IMR-90 (cell line): ENCODE results near the gene ASPA. TPM values are rescaled to one million over a fixed set of nuclear protein-coding genes. Genes with fewer than 3 reads are reported as not detected.
"Not testable (repeated sequence)": the region's sequence is repeated elsewhere in the genome, so short reads cannot be mapped to it uniquely, and the experiment has no call there.

ENCODE experiments used
- ATAC-seq: fragments of 200-7000 bp; cut with Tn5 transposase; 2 replicates; pipeline ENCODE4 v1.9.1; 2020; ENCODE audit warnings: low read depth, mild to moderate bottlenecking, moderate library complexity
- BruUV-seq: library from RNA; stranded (reverse); fragments of 400-500 nt; replicated peaks from 2 replicates; lab custom pipeline; 2021; lab: Mats Ljungman, UMichigan
- CTCF ChIA-PET: fragments of 300-600 bp; formaldehyde crosslinking; extraction: SDS; loops from one replicate; lab custom pipeline; 2021; ENCODE audit warnings: antibody characterized with exemption; lab: Yijun Ruan, JAX
- POLR2A ChIA-PET: fragments of 300-600 bp; sonication (Branson Sonifier 250); formaldehyde crosslinking; loops from one replicate; lab custom pipeline; 2022; ENCODE audit warnings: antibody characterized with exemption; ENCODE audit not compliant: unreplicated experiment; lab: Charles Lee
- DNase-seq: peaks from one replicate; pipeline ENCODE4 v3.0.0; 2013
- H2AFZ ChIP-seq: replicated peaks from 2 replicates; pipeline ENCODE3; 2013; ENCODE audit warnings: low read length, mild to moderate bottlenecking; ENCODE audit not compliant: poor library complexity
- H2AK5ac ChIP-seq: 2 replicates; pipeline ENCODE4 v1.6.1; 2013; ENCODE audit warnings: low read depth, low read length, inconsistent platforms
- H2AK9ac ChIP-seq: replicated peaks from 2 replicates; pipeline ENCODE3; 2013; ENCODE audit warnings: mild to moderate bottlenecking, low read depth, low read length, moderate library complexity; ENCODE audit not compliant: poor library complexity
- H2BK120ac ChIP-seq: 2 replicates; pipeline ENCODE4 v1.6.1; 2013; ENCODE audit warnings: low read depth, low read length, inconsistent platforms
- H2BK15ac ChIP-seq: 3 replicates; pipeline ENCODE4 v1.6.1; 2013; ENCODE audit warnings: low read depth, low read length, inconsistent platforms
- H2BK20ac ChIP-seq: 2 replicates; pipeline ENCODE4 v1.6.1; 2013; ENCODE audit warnings: low read depth, mild to moderate bottlenecking, inconsistent platforms, low read length, moderate library complexity
- H2BK5ac ChIP-seq: 2 replicates; pipeline ENCODE4 v1.6.1; 2013; ENCODE audit warnings: mild to moderate bottlenecking, low read depth, low read length, inconsistent platforms; ENCODE audit not compliant: poor library complexity, severe bottlenecking
- H3K14ac ChIP-seq: replicated peaks from 2 replicates; pipeline ENCODE4 v1.6.1; 2013; ENCODE audit warnings: low read depth, low read length, inconsistent platforms
- H3K18ac ChIP-seq: 2 replicates; pipeline ENCODE4 v1.6.1; 2013; ENCODE audit warnings: low read depth, low read length, control low read depth
- H3K23ac ChIP-seq: 2 replicates; pipeline ENCODE4 v1.6.1; 2013; ENCODE audit warnings: low read depth, low read length, inconsistent platforms
- H3K27ac ChIP-seq: 2 replicates; pipeline ENCODE4 v1.5.1; 2013; ENCODE audit warnings: mild to moderate bottlenecking, control low read depth, low read length; ENCODE audit not compliant: insufficient read depth
- H3K27me3 ChIP-seq: 2 replicates; pipeline ENCODE4 v1.6.1; 2013; ENCODE audit warnings: low read length; ENCODE audit not compliant: control insufficient read depth, insufficient read depth
- H3K36me3 ChIP-seq: 2 replicates; pipeline ENCODE4 v1.6.1; 2013; ENCODE audit warnings: low read length, mixed read lengths; ENCODE audit not compliant: control insufficient read depth, insufficient read depth
- H3K4ac ChIP-seq: 2 replicates; pipeline ENCODE4 v1.6.1; 2013; ENCODE audit warnings: low read depth, low read length, inconsistent platforms
- H3K4me1 ChIP-seq: 2 replicates; pipeline ENCODE4 v1.6.1; 2013; ENCODE audit warnings: low read length, mixed read lengths; ENCODE audit not compliant: control insufficient read depth, insufficient read depth
- H3K4me2 ChIP-seq: 2 replicates; pipeline ENCODE4 v1.6.1; 2013; ENCODE audit warnings: low read depth, mild to moderate bottlenecking, control low read depth, low read length, moderate library complexity
- H3K4me3 ChIP-seq: 2 replicates; pipeline ENCODE4 v1.5.1; 2013; ENCODE audit warnings: low read depth, mild to moderate bottlenecking, control low read depth, low read length, moderate library complexity; ENCODE audit not compliant: insufficient read depth
- H3K56ac ChIP-seq: 2 replicates; pipeline ENCODE4 v1.6.1; 2013; ENCODE audit warnings: low read length, inconsistent platforms; ENCODE audit not compliant: insufficient read depth; ENCODE audit errors: extremely low read depth
- H3K79me1 ChIP-seq, 2 experiments: 2 replicates each; pipeline ENCODE4 v1.6.1; 2013; ENCODE audit warnings: low read length in 2 of 2, inconsistent platforms in 1 of 2, low read depth in 1 of 2
- H3K9ac ChIP-seq: 2 replicates; pipeline ENCODE4 v1.6.1; 2013; ENCODE audit warnings: low read depth, low read length, control low read depth
- H3K9me1 ChIP-seq: 2 replicates; pipeline ENCODE4 v1.6.1; 2013; ENCODE audit warnings: low read length, inconsistent platforms; ENCODE audit not compliant: insufficient read depth
- H3K9me3 ChIP-seq: 2 replicates; pipeline ENCODE4 v1.6.1; 2013; ENCODE audit warnings: low read length; ENCODE audit not compliant: control insufficient read depth, insufficient read depth
- H4K20me1 ChIP-seq: 2 replicates; pipeline ENCODE4 v1.6.1; 2013; ENCODE audit warnings: low read length, inconsistent platforms; ENCODE audit not compliant: insufficient read depth
- H4K5ac ChIP-seq: 2 replicates; pipeline ENCODE4 v1.6.1; 2013; ENCODE audit warnings: mild to moderate bottlenecking, low read depth, low read length, control low read depth
- H4K8ac ChIP-seq, 2 experiments: 2 replicates each; pipeline ENCODE4 v1.6.1; 2013; ENCODE audit warnings: low read depth in 2 of 2, low read length in 2 of 2, control low read depth in 1 of 2, inconsistent platforms in 1 of 2
- H4K91ac ChIP-seq: 2 replicates; pipeline ENCODE4 v1.6.1; 2013; ENCODE audit warnings: low read depth, low read length, inconsistent platforms; ENCODE audit not compliant: insufficient read depth
- WGBS, 2 experiments: methylation state at CpG; one replicate each; pipeline versions ENCODE4 v1.1.5 to v1.1.7; 2013; ENCODE audit warnings: missing lambda C conversion rate in 2 of 2; ENCODE audit not compliant: insufficient read length in 1 of 2; ENCODE audit errors: extremely low coverage in 2 of 2; 5-methylcytosine and 5-hydroxymethylcytosine counted together
- dilution Hi-C: fragments of 300-500 bp; cut with HindIII; formaldehyde crosslinking; loops from one replicate; pipeline ENCODE4 v1.14.3; 2018; ENCODE audit warnings: low sequenced_read_pairs; ENCODE audit not compliant: unreplicated experiment
- in situ Hi-C: fragments of 300-500 bp; cut with MboI; formaldehyde crosslinking; loops from 3 replicates; pipeline ENCODE4 v1.14.3; 2019; ENCODE audit warnings: low sequenced_read_pairs, inconsistent platforms, mixed read lengths
- intact Hi-C: fragments of 100-400 bp; cut with micrococcal nuclease; formaldehyde crosslinking; loops from 2 replicates; pipeline ENCODE4 v1.10.0; 2022
- polyA plus RNA-seq, 3 experiments: library from polyadenylated mRNA; depleted of rRNA; stranded (reverse); fragments of >200 nt; gene quantifications; 2 replicates each; pipeline ENCODE4 v1.2.3, GENCODE V29; 2012; ENCODE audit warnings: low replicate concordance in 1 of 3
- total RNA-seq: library from RNA; depleted of rRNA; stranded (reverse); fragments of >200 nt; gene quantifications from 2 replicates; pipeline ENCODE4 v1.2.3, GENCODE V29; 2012

Gene ASPA
- total and polyA plus RNA-seq, 2 of the 4 experiments (the other 2 are of a cell fraction): 0.02 TPM; not detected in 1

DNA sequence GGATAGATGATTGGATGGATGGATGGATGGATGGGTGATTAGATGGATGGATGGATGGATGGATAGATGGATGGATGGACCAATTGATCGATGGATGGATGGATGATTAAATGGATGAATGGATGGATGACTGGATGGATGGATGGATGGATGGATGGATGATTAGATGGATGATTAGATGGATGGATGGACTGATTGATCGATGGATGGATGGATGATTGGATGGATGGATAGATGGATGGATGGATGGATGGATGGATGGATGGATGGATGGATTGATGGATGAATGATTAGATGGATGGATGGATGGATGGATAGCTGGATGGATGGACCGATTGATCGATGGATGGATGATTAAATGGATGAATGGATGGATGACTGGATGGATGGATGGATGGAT is 43.7 kb downstream of the ASPA start:
- H3K23ac ChIP-seq, H4K5ac ChIP-seq, H3K4ac ChIP-seq, H4K91ac ChIP-seq, H3K9ac ChIP-seq, H2BK120ac ChIP-seq, H3K4me3 ChIP-seq, H3K36me3 ChIP-seq, POLR2A ChIA-PET, DNase-seq, in situ Hi-C loops, H3K27me3 ChIP-seq, BruUV-seq, CTCF ChIA-PET, H2BK20ac ChIP-seq, H3K18ac ChIP-seq, H4K8ac ChIP-seq, H3K4me1 ChIP-seq, H3K27ac ChIP-seq, H2AK5ac ChIP-seq, H3K56ac ChIP-seq, ATAC-seq, H4K20me1 ChIP-seq, H2BK15ac ChIP-seq, H3K9me1 ChIP-seq, H2AFZ ChIP-seq, H2AK9ac ChIP-seq, H3K4me2 ChIP-seq, H3K14ac ChIP-seq, H3K79me1 ChIP-seq, H3K9me3 ChIP-seq, dilution Hi-C loops, intact Hi-C loops: not testable (repeated sequence)
- H2BK5ac ChIP-seq: peak overlapping the region; percentile 33
- WGBS, 2 experiments: 59 to 100% methylated on average over 2 to 4 of the region's 4 CpGs
